Measurements from ENCODE around the gene SKOR1.

The SKOR1 gene
- 0 to 0.41 (median 0.17) reads per million in 18 experiments for total RNA-seq

GRCh38 chr15:67824976-67825880 lies at the start of gene SKOR1:
Gene SKOR1, plus strand, starts transcription at chr15:67825509. Its CDS starts 94 bp downstream, at chr15:67825603.
- DNase-seq, result peak; percentile 30 to 31

- no peak for DNase-seq
Observed at GRCh38 chr15:67775998-67776397, 49.3 kb upstream of the SKOR1 start.

GRCh38 chr15:67776600-67776999 lies 48.7 kb upstream of the SKOR1 start:
- no peak for DNase-seq

- peak in 1 of 2 donors; percentile 9 for DNase-seq
Observed at GRCh38 chr15:67777071-67777470, 48.2 kb upstream of the SKOR1 start.

- DNase-seq, result no peak
Observed at GRCh38 chr15:67777773-67778172, 47.5 kb upstream of the SKOR1 start.

- DNase-seq, result no peak
Observed at GRCh38 chr15:67778968-67779548, 46.3 kb upstream of the SKOR1 start.

- DNase-seq, result peak; percentile 12 to 43
Observed at GRCh38 chr15:67779549-67780111, 45.7 kb upstream of the SKOR1 start.

GRCh38 chr15:67781061-67781460 lies 44.2 kb upstream of the SKOR1 start:
- no peak for DNase-seq

- no peak for DNase-seq
Observed at GRCh38 chr15:67781907-67782690, 43.2 kb upstream of the SKOR1 start.

GRCh38 chr15:67782691-67782991 lies 42.7 kb upstream of the SKOR1 start:
- no peak for DNase-seq

- peak; percentile 15 to 29 for DNase-seq
Observed at GRCh38 chr15:67783303-67783702, 42.0 kb upstream of the SKOR1 start.

GRCh38 chr15:67784090-67784781 lies 41.1 kb upstream of the SKOR1 start:
- no peak for DNase-seq

GRCh38 chr15:67784856-67785430 lies 40.4 kb upstream of the SKOR1 start:
- no peak for DNase-seq

GRCh38 chr15:67785431-67785830 lies 39.9 kb upstream of the SKOR1 start:
- DNase-seq, result no peak

- DNase-seq, result no peak
Observed at GRCh38 chr15:67786646-67787045, 38.7 kb upstream of the SKOR1 start.

GRCh38 chr15:67788986-67789385 lies 36.3 kb upstream of the SKOR1 start:
- DNase-seq, result no peak

GRCh38 chr15:67790610-67791319 lies 34.5 kb upstream of the SKOR1 start:
- no peak for DNase-seq

- DNase-seq, result no peak
Observed at GRCh38 chr15:67792250-67792942, 32.9 kb upstream of the SKOR1 start.

- DNase-seq, result no peak
Observed at GRCh38 chr15:67794832-67795574, 30.3 kb upstream of the SKOR1 start.
